ENCODE data around the gene RAB40B.
A peak's percentile ranks its signal among the peaks of the same experiment; 100 is the strongest.

The RAB40B gene

GRCh38 chr17:82693168-82693867 is 5.2 kb downstream of the RAB40B start:
- H3K4me1 ChIP-seq (ENCODE audit: control insufficient read depth in 2 of 2, insufficient read depth in 1 of 2, low read depth in 1 of 2, low read length in 2 of 2), result peaks cover 14 to 19% of the 10 kb centered on the region in 2 donors
- H3K14ac ChIP-seq (ENCODE audit: low read length), result no peak overlapping the region
- no peak overlapping the region for H2BK120ac ChIP-seq (ENCODE audit: low read depth, low read length)
- H3K4me2 ChIP-seq (ENCODE audit: insufficient read depth, low read length, poor library complexity, severe bottlenecking), result no peak overlapping the region
- no peak overlapping the region for H3K23ac ChIP-seq (ENCODE audit: low read depth, low read length, poor library complexity)
- DNase-seq (ENCODE audit: low spot score), result no peak
- H4K8ac ChIP-seq (ENCODE audit: low read depth, low read length), result no peak overlapping the region
- no peaks in the 10 kb centered on the region for H3K36me3 ChIP-seq (replicated peaks in 1 of 2; ENCODE audit: control insufficient read depth in 2 of 2, insufficient read depth in 2 of 2, low read length in 2 of 2)
- no peak overlapping the region for H3K4me3 ChIP-seq (ENCODE audit: low read length in 2 of 2)
- H2BK15ac ChIP-seq (ENCODE audit: low read length), result no peak overlapping the region
- no peak overlapping the region for H3K18ac ChIP-seq (ENCODE audit: low read length)
- no peak overlapping the region for H2BK5ac ChIP-seq (ENCODE audit: low read length)
- no peak overlapping the region for H3K9ac ChIP-seq (ENCODE audit: low read depth, low read length, poor library complexity)
- no peak overlapping the region for H3K27ac ChIP-seq (replicated peaks; ENCODE audit: low read length)
- no peak overlapping the region for H2BK12ac ChIP-seq (ENCODE audit: low read length)
- H3K27me3 ChIP-seq (ENCODE audit: control insufficient read depth in 3 of 3, insufficient read depth in 3 of 3, low read depth in 1 of 3, low read length in 3 of 3), result peaks cover 10 to 20% (median 11%) of the 10 kb centered on the region in 3 experiments
- H2AFZ ChIP-seq (ENCODE audit: low read length), result no peak overlapping the region
- no peak overlapping the region for H4K91ac ChIP-seq (ENCODE audit: low read depth, low read length, poor library complexity)
- no peak overlapping the region for H2AK5ac ChIP-seq (ENCODE audit: low read depth, low read length)
- no CpG with 5 or more reads among the region's 22 CpGs for WGBS, 2 donors (ENCODE audit: extremely low coverage in 2 of 2, insufficient read length in 2 of 2, insufficient replicate concordance in 1 of 2)
- peaks cover 2% of the 10 kb centered on the region for H3K79me1 ChIP-seq (ENCODE audit: low read depth, low read length)
- H3K9me3 ChIP-seq (replicated peaks in 1 of 2; ENCODE audit: control insufficient read depth in 2 of 2, insufficient read depth in 1 of 2, low read depth in 1 of 2, low read length in 2 of 2), result peaks cover 3 to 15% of the 10 kb centered on the region in 2 donors
- H3K4ac ChIP-seq (ENCODE audit: low read length), result no peak overlapping the region

- no peaks in the 10 kb centered on the region for H3K36me3 ChIP-seq (replicated peaks in 1 of 2; ENCODE audit: control insufficient read depth in 2 of 2, insufficient read depth in 2 of 2, low read length in 2 of 2)
- peak overlapping the region; percentile 78 for H2BK15ac ChIP-seq (ENCODE audit: low read length)
- H3K23ac ChIP-seq (ENCODE audit: low read depth, low read length, poor library complexity), result no peak overlapping the region
- no peak overlapping the region for H2BK12ac ChIP-seq (ENCODE audit: low read length)
- peaks cover 9 to 17% of the 10 kb centered on the region in 2 donors for H3K4me1 ChIP-seq (ENCODE audit: control insufficient read depth in 2 of 2, insufficient read depth in 1 of 2, low read depth in 1 of 2, low read length in 2 of 2)
- no peak overlapping the region for H2BK5ac ChIP-seq (ENCODE audit: low read length)
- H3K18ac ChIP-seq (ENCODE audit: low read length), result no peak overlapping the region
- H3K79me1 ChIP-seq (ENCODE audit: low read depth, low read length), result no peaks in the 10 kb centered on the region
- no peak overlapping the region for H2AFZ ChIP-seq (ENCODE audit: low read length)
- no peak overlapping the region for H4K8ac ChIP-seq (ENCODE audit: low read depth, low read length)
- no peak overlapping the region for H3K4me2 ChIP-seq (ENCODE audit: insufficient read depth, low read length, poor library complexity, severe bottlenecking)
- H3K9me3 ChIP-seq (replicated peaks in 1 of 2; ENCODE audit: control insufficient read depth in 2 of 2, insufficient read depth in 1 of 2, low read depth in 1 of 2, low read length in 2 of 2), result peaks cover 3 to 15% of the 10 kb centered on the region in 2 donors
- no peak overlapping the region for H3K14ac ChIP-seq (ENCODE audit: low read length)
- peaks cover 5 to 12% (median 6%) of the 10 kb centered on the region in 3 experiments for H3K27me3 ChIP-seq (ENCODE audit: control insufficient read depth in 3 of 3, insufficient read depth in 3 of 3, low read depth in 1 of 3, low read length in 3 of 3)
- H3K27ac ChIP-seq (replicated peaks; ENCODE audit: low read length), result no peak overlapping the region
- no peak overlapping the region for H2BK120ac ChIP-seq (ENCODE audit: low read depth, low read length)
- H2AK5ac ChIP-seq (ENCODE audit: low read depth, low read length), result no peak overlapping the region
- DNase-seq (ENCODE audit: low spot score), result no peak
- WGBS, 2 donors (ENCODE audit: extremely low coverage in 2 of 2, insufficient read length in 2 of 2, insufficient replicate concordance in 1 of 2), result no CpG with 5 or more reads among the region's 16 CpGs
- no peak overlapping the region for H3K4me3 ChIP-seq (ENCODE audit: low read length in 2 of 2)
- H3K4ac ChIP-seq (ENCODE audit: low read length), result no peak overlapping the region
- no peak overlapping the region for H3K9ac ChIP-seq (ENCODE audit: low read depth, low read length, poor library complexity)
- H4K91ac ChIP-seq (ENCODE audit: low read depth, low read length, poor library complexity), result no peak overlapping the region
Measured at GRCh38 chr17:82692268-82692667, 6.2 kb downstream of the RAB40B start.

GRCh38 chr17:82691714-82692113 is 6.8 kb downstream of the RAB40B start:
- Histone ChIP-seq H3K14ac (ENCODE audit: low read length) (no peak overlapping the region), H2BK12ac (ENCODE audit: low read length) (no peak overlapping the region), H4K91ac (ENCODE audit: low read depth, low read length, poor library complexity) (no peak overlapping the region), H3K9ac (ENCODE audit: low read depth, low read length, poor library complexity) (no peak overlapping the region), H2AK5ac (ENCODE audit: low read depth, low read length) (peak overlapping the region; percentile 10), H2BK120ac (ENCODE audit: low read depth, low read length) (no peak overlapping the region), H3K27me3 (ENCODE audit: control insufficient read depth in 3 of 3, insufficient read depth in 3 of 3, low read depth in 1 of 3, low read length in 3 of 3) (peaks cover 0 to 6% (median under 1%) of the 10 kb centered on the region in 3 experiments), H3K4me3 (ENCODE audit: low read length in 2 of 2) (no peak overlapping the region), H3K4me1 (ENCODE audit: control insufficient read depth in 2 of 2, insufficient read depth in 1 of 2, low read depth in 1 of 2, low read length in 2 of 2) (peaks cover 5 to 14% of the 10 kb centered on the region in 2 donors), H4K8ac (ENCODE audit: low read depth, low read length) (no peak overlapping the region), H3K36me3 (replicated peaks in 1 of 2; ENCODE audit: control insufficient read depth in 2 of 2, insufficient read depth in 2 of 2, low read length in 2 of 2) (no peaks in the 10 kb centered on the region), H3K4ac (ENCODE audit: low read length) (no peak overlapping the region), H3K18ac (ENCODE audit: low read length) (peak overlapping the region; percentile 48), H3K27ac (replicated peaks; ENCODE audit: low read length) (no peak overlapping the region), H3K79me1 (ENCODE audit: low read depth, low read length) (no peaks in the 10 kb centered on the region), H2BK15ac (ENCODE audit: low read length) (peak overlapping the region; percentile 54), H2AFZ (ENCODE audit: low read length) (no peak overlapping the region), H3K9me3 (replicated peaks in 1 of 2; ENCODE audit: control insufficient read depth in 2 of 2, insufficient read depth in 1 of 2, low read depth in 1 of 2, low read length in 2 of 2) (peaks cover 2 to 15% of the 10 kb centered on the region in 2 donors), H2BK5ac (ENCODE audit: low read length) (no peak overlapping the region), H3K4me2 (ENCODE audit: insufficient read depth, low read length, poor library complexity, severe bottlenecking) (no peak overlapping the region), H3K23ac (ENCODE audit: low read depth, low read length, poor library complexity) (no peak overlapping the region)
- DNase-seq (ENCODE audit: low spot score), result no peak
- WGBS, 2 donors (ENCODE audit: extremely low coverage in 2 of 2, insufficient read length in 2 of 2, insufficient replicate concordance in 1 of 2), result no CpG with 5 or more reads among the region's 17 CpGs

GRCh38 chr17:82690786-82691489 is 7.6 kb downstream of the RAB40B start:
- Histone ChIP-seq H3K9ac (ENCODE audit: low read depth, low read length, poor library complexity) (no peak overlapping the region), H2BK120ac (ENCODE audit: low read depth, low read length) (no peak overlapping the region), H3K36me3 (replicated peaks in 1 of 2; ENCODE audit: control insufficient read depth in 2 of 2, insufficient read depth in 2 of 2, low read length in 2 of 2) (no peaks in the 10 kb centered on the region), H2AFZ (ENCODE audit: low read length) (no peak overlapping the region), H2BK5ac (ENCODE audit: low read length) (no peak overlapping the region), H3K4me2 (ENCODE audit: insufficient read depth, low read length, poor library complexity, severe bottlenecking) (no peak overlapping the region), H3K4me1 (ENCODE audit: control insufficient read depth in 2 of 2, insufficient read depth in 1 of 2, low read depth in 1 of 2, low read length in 2 of 2) (peaks cover 5 to 14% of the 10 kb centered on the region in 2 donors), H3K14ac (ENCODE audit: low read length) (no peak overlapping the region), H4K8ac (ENCODE audit: low read depth, low read length) (no peak overlapping the region), H3K9me3 (replicated peaks in 1 of 2; ENCODE audit: control insufficient read depth in 2 of 2, insufficient read depth in 1 of 2, low read depth in 1 of 2, low read length in 2 of 2) (peaks cover 2 to 15% of the 10 kb centered on the region in 2 donors), H3K18ac (ENCODE audit: low read length) (no peak overlapping the region), H2BK12ac (ENCODE audit: low read length) (no peak overlapping the region), H2BK15ac (ENCODE audit: low read length) (no peak overlapping the region), H3K4ac (ENCODE audit: low read length) (no peak overlapping the region), H3K23ac (ENCODE audit: low read depth, low read length, poor library complexity) (no peak overlapping the region), H3K27me3 (ENCODE audit: control insufficient read depth in 3 of 3, insufficient read depth in 3 of 3, low read depth in 1 of 3, low read length in 3 of 3) (no peaks in the 10 kb centered on the region), H3K27ac (replicated peaks; ENCODE audit: low read length) (no peak overlapping the region), H4K91ac (ENCODE audit: low read depth, low read length, poor library complexity) (no peak overlapping the region), H3K4me3 (ENCODE audit: low read length in 2 of 2) (no peak overlapping the region), H2AK5ac (ENCODE audit: low read depth, low read length) (no peak overlapping the region), H3K79me1 (ENCODE audit: low read depth, low read length) (no peaks in the 10 kb centered on the region)
- no CpG with 5 or more reads among the region's 18 CpGs for WGBS, 2 donors (ENCODE audit: extremely low coverage in 2 of 2, insufficient read length in 2 of 2, insufficient replicate concordance in 1 of 2)
- no peak for DNase-seq (ENCODE audit: low spot score)

Measured in neuronal stem cell (in vitro differentiated cells).